ENCODE data around the gene OPA3.

The OPA3 gene

DNA sequence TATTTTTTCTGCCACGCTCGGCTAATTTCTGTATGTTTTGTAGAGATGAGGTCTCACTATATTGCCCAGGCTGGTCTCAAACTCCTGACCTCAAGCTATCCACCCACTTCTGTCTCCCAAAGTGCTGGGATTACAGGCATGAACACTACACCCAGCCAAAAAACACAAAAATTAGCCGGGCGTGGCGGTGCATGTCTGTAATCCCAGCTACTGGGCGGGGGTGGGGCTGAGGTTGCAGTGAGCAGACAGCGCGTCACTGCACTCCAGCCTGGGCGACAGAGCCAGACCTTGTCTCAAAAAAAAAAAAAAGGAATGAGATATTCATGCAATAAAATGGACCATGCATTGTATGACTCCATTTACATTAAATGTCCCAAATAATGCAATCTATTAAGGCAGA is 45.1 kb downstream of the OPA3 start:
- Histone ChIP-seq H3K27me3 (ENCODE audit: insufficient read depth, low read length, poor library complexity) (no peaks in the 10 kb centered on the region), H3K9ac (ENCODE audit: low read depth, low read length) (no peak overlapping the region), H3K4me3 (ENCODE audit: low read depth in 1 of 2, low read length in 2 of 2) (no peak overlapping the region), H3K36me3 (ENCODE audit: insufficient read depth, low read length) (no peaks in the 10 kb centered on the region), H3K9me3 (ENCODE audit: insufficient read depth, low read length, severe bottlenecking) (no peaks in the 10 kb centered on the region), H4K20me1 (ENCODE audit: insufficient read depth, low read length) (no peaks in the 10 kb centered on the region), H3K4me1 (ENCODE audit: insufficient read depth, low read length) (no peaks in the 10 kb centered on the region), H3K27ac (ENCODE audit: low read length) (no peak overlapping the region), H3K4me2 (ENCODE audit: insufficient read depth, low read length) (no peak overlapping the region), H2AFZ (ENCODE audit: low read depth, low read length) (no peak overlapping the region), H3K79me2 (ENCODE audit: insufficient read depth, low read length) (no peaks in the 10 kb centered on the region)
- no peak for TF ChIP-seq EZH2 (IDR thresholded peaks at IDR 0.05; ENCODE audit: borderline replicate concordance, low read depth, low read length, severe bottlenecking)
- TF ChIP-seq, protein P1, sequence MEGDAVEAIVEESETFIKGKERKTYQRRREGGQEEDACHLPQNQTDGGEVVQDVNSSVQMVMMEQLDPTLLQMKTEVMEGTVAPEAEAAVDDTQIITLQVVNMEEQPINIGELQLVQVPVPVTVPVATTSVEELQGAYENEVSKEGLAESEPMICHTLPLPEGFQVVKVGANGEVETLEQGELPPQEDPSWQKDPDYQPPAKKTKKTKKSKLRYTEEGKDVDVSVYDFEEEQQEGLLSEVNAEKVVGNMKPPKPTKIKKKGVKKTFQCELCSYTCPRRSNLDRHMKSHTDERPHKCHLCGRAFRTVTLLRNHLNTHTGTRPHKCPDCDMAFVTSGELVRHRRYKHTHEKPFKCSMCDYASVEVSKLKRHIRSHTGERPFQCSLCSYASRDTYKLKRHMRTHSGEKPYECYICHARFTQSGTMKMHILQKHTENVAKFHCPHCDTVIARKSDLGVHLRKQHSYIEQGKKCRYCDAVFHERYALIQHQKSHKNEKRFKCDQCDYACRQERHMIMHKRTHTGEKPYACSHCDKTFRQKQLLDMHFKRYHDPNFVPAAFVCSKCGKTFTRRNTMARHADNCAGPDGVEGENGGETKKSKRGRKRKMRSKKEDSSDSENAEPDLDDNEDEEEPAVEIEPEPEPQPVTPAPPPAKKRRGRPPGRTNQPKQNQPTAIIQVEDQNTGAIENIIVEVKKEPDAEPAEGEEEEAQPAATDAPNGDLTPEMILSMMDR (IDR thresholded peaks at IDR 0.05; ENCODE audit: borderline replicate concordance, extremely low read depth, low read length, poor library complexity, severe bottlenecking): no peak
- ATAC-seq (ENCODE audit: insufficient read depth, low read depth): no peak
- DNase-seq: no peak

DNA sequence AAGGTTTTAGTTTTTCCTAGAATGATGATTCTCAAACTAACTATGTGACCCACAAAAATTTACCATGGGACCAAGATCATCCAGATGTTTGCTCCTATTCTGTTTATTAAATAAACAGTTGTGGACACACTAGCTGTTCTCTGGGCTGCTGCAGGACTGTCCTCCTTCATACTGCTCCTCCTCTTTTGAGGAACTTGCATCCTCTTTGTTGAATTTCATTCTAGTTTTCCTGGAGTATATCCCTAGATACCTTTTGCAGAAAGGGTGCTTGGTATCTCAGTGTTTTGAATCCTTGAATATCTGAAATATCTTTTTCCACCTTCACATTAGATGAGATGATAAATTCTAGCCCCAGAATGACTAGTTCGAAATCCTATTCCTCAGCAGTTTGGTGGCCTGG is 53.3 kb downstream of the OPA3 start:
- no peak for TF ChIP-seq EZH2 (IDR thresholded peaks at IDR 0.05; ENCODE audit: borderline replicate concordance, low read depth, low read length, severe bottlenecking)
- TF ChIP-seq, protein P1 (IDR thresholded peaks at IDR 0.05; ENCODE audit: borderline replicate concordance, extremely low read depth, low read length, poor library complexity, severe bottlenecking): no peak
- H3K4me3 ChIP-seq (ENCODE audit: low read depth in 1 of 2, low read length in 2 of 2): no peak overlapping the region
- no peaks in the 10 kb centered on the region for H4K20me1 ChIP-seq (ENCODE audit: insufficient read depth, low read length)
- peaks cover 12% of the 10 kb centered on the region for H3K9me3 ChIP-seq (ENCODE audit: insufficient read depth, low read length, severe bottlenecking)
- no peaks in the 10 kb centered on the region for H3K79me2 ChIP-seq (ENCODE audit: insufficient read depth, low read length)
- H2AFZ ChIP-seq (ENCODE audit: low read depth, low read length): no peak overlapping the region
- no peaks in the 10 kb centered on the region for H3K4me1 ChIP-seq (ENCODE audit: insufficient read depth, low read length)
- H3K4me2 ChIP-seq (ENCODE audit: insufficient read depth, low read length): no peak overlapping the region
- DNase-seq (no peak), ATAC-seq (ENCODE audit: insufficient read depth, low read depth) (no peak)
- no peaks in the 10 kb centered on the region for H3K27me3 ChIP-seq (ENCODE audit: insufficient read depth, low read length, poor library complexity)
- H3K27ac ChIP-seq (ENCODE audit: low read length): no peak overlapping the region
- 0 out of 2 replicates have a peak, but pooled peaks cover 2% of the 10 kb centered on the region for H3K36me3 ChIP-seq (ENCODE audit: insufficient read depth, low read length)
- H3K9ac ChIP-seq (ENCODE audit: low read depth, low read length): no peak overlapping the region

DNA sequence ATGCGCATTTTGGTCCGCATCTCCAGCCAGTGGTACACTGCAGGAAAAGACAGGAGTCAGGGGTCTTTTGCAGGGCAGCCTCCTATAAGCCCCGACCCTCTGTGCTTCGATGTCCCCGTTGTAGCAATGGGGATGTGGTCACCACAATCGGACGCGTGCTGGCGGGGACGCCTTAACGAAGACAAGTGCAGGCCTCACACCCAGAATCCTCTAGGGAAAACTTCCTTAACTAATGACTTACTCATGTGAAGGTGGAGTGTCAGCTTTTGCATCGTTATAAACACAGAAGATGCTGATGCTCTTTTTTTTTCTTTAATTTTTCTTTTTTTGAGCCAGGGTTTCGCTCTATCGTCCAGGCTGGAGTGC is 55.2 kb downstream of the OPA3 start:
- no peak for DNase-seq
- peaks cover 14% of the 10 kb centered on the region for H3K36me3 ChIP-seq (ENCODE audit: insufficient read depth, low read length)
- H3K4me2 ChIP-seq (ENCODE audit: insufficient read depth, low read length): no peak overlapping the region
- no peaks in the 10 kb centered on the region for H3K4me1 ChIP-seq (ENCODE audit: insufficient read depth, low read length)
- no peak for TF ChIP-seq EZH2 (IDR thresholded peaks at IDR 0.05; ENCODE audit: borderline replicate concordance, low read depth, low read length, severe bottlenecking)
- TF ChIP-seq, protein P1 (IDR thresholded peaks at IDR 0.05; ENCODE audit: borderline replicate concordance, extremely low read depth, low read length, poor library complexity, severe bottlenecking): no peak
- peaks cover 12% of the 10 kb centered on the region for H3K9me3 ChIP-seq (ENCODE audit: insufficient read depth, low read length, severe bottlenecking)
- ATAC-seq (ENCODE audit: insufficient read depth, low read depth): no peak
- no peak overlapping the region for H3K27ac ChIP-seq (ENCODE audit: low read length)
- no peaks in the 10 kb centered on the region for H3K27me3 ChIP-seq (ENCODE audit: insufficient read depth, low read length, poor library complexity)
- no peaks in the 10 kb centered on the region for H4K20me1 ChIP-seq (ENCODE audit: insufficient read depth, low read length)
- no peaks in the 10 kb centered on the region for H3K79me2 ChIP-seq (ENCODE audit: insufficient read depth, low read length)
- no peak overlapping the region for H2AFZ ChIP-seq (ENCODE audit: low read depth, low read length)
- H3K4me3 ChIP-seq (ENCODE audit: low read depth in 1 of 2, low read length in 2 of 2): no peak overlapping the region
- no peak overlapping the region for H3K9ac ChIP-seq (ENCODE audit: low read depth, low read length)

Data from DND-41 (cell line).